ENCODE measurements around the gene TMEM30A. TPM values are rescaled to one million over a fixed set of nuclear protein-coding genes. Genes with fewer than 3 reads are reported as not detected.

The TMEM30A gene
- total RNA-seq, 4 donors from 2014 or later, result 28.9 to 86.2 (median 56.5) TPM

DNA sequence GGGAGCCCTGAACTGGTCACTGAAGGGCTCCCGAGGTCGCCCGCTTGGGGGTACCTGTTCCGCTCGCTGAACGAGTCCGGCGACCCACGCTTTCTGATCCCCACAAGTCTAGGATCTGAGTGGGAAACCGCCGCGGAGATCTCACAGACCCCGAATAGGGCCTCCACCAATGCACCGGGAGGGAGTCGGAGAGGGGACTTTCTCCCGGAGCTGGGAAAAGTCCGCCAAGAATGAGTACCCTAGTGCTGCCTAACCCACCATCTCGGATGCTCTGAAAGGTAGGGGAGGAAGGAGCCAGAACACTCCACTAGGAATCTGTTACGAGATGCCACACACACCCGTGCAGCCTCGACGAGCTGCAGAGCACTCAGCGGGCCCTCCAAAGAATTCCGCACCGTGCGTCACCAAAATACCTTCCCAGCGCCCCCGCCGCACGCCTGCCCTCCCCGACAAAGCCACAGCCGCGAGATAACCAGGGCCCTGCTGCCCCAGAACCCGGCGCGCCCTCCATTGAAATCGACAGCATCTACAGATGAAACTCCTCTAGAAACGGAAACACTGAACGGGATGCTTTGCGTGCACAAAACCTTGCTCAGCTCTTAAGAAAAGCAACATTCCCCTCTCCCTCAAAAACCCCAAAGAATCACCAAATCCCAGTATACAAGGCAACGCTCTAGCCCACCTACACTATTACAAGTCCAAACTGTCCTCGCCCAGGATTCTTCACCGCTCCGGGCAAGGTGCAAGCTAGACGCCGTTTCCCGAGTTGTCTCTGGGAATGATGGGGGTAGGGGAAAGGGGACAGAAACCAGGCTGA lies 79.4 kb downstream of the TMEM30A start:
- Histone ChIP-seq H3K27me3 (peaks cover 84% of the 10 kb centered on the region), H3K9me3 (no peaks in the 10 kb centered on the region), H3K4me1 (peaks cover 4 to 56% (median 17%) of the 10 kb centered on the region in 4 donors), H3K36me3 (no peaks in the 10 kb centered on the region), H3K27ac (peak overlapping the region; percentile 79 to 86 (median 84)), H3K4me3 (peak overlapping the region; percentile 37 to 55 (median 48))
- 0 to 9% methylated on average over 1 to 47 of the region's 47 CpGs for WGBS, 2 donors (ENCODE audit: low coverage in 1 of 2)
- in situ Hi-C loops (cut with MboI; ENCODE audit: low pct_ligation_motif_present in 1 of 4, low pct_unique_long_range_greater_than_20kb in 1 of 4, low sequenced_read_pairs in 3 of 4) (loop anchor here in 3 of 4 donors (25.0 kb wide), 4 partner anchors 793 to 1468 kb away; no protein-coding TSS in a partner anchor), intact Hi-C loops (cut with DNase I; ENCODE audit: low total_unique reads) (loop anchor here (5.0 to 10.0 kb wide), 5 partner anchors 450 to 1468 kb away; no protein-coding TSS in a partner anchor)
- DNase-seq, result peak; percentile 39
- TF ChIP-seq EP300 (IDR thresholded peaks at IDR 0.05; ENCODE audit: low read depth) (no peak), POLR2AphosphoS5 (IDR thresholded peaks at IDR 0.05) (peak in 1 of 3 donors; percentile 19), POLR2A (IDR thresholded peaks at IDR 0.05) (peak; percentile 4)
- TF ChIP-seq, protein P1, sequence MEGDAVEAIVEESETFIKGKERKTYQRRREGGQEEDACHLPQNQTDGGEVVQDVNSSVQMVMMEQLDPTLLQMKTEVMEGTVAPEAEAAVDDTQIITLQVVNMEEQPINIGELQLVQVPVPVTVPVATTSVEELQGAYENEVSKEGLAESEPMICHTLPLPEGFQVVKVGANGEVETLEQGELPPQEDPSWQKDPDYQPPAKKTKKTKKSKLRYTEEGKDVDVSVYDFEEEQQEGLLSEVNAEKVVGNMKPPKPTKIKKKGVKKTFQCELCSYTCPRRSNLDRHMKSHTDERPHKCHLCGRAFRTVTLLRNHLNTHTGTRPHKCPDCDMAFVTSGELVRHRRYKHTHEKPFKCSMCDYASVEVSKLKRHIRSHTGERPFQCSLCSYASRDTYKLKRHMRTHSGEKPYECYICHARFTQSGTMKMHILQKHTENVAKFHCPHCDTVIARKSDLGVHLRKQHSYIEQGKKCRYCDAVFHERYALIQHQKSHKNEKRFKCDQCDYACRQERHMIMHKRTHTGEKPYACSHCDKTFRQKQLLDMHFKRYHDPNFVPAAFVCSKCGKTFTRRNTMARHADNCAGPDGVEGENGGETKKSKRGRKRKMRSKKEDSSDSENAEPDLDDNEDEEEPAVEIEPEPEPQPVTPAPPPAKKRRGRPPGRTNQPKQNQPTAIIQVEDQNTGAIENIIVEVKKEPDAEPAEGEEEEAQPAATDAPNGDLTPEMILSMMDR (IDR thresholded peaks at IDR 0.05), result no peak

DNA sequence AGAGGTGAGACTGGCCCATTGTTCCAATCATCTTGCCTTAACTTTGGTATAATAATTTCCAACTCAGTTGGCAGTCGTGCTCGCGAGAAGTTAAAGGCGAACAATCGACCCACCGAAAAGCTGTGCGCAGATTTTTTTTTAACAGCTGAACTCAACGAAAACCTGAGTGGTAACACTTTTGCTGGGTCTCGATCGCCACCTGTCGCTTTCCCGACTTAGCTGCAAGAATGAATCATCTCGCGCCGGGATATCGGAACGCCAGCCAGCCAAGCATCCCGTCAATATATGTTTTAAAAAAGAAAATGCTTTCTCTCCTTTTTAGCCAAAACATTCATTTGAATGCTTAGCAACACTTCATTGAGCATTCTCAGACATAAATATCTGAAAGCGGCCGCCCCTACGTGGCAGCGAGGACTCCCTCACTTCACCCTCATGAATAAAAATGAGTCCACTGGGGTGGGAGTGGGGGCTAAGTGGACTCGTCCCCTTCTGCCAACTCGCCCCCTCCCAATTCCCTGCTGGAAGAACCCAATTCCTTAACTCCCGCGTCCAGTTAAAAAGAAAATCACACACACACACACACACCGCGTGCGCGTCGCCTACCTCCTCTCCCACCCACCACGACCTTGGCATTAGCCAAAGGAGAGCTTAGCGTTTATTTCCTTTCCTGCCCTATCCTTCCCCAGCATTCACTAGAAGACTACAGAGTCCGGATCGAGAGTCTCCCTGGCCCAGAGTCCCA lies 80.2 kb downstream of the TMEM30A start:
- Histone ChIP-seq H3K36me3 (no peaks in the 10 kb centered on the region), H3K9me3 (no peaks in the 10 kb centered on the region), H3K27me3 (peaks cover 87% of the 10 kb centered on the region), H3K4me3 (peak overlapping the region; percentile 37 to 55 (median 48)), H3K27ac (peak overlapping the region; percentile 79 to 86 (median 84)), H3K4me1 (peaks cover 4 to 57% (median 17%) of the 10 kb centered on the region in 4 donors)
- intact Hi-C loops (cut with DNase I; ENCODE audit: low total_unique reads) (loop anchor here (5.0 to 10.0 kb wide), 3 partner anchors 450 to 1232 kb away; no protein-coding TSS in a partner anchor), in situ Hi-C loops (cut with MboI; ENCODE audit: low pct_ligation_motif_present in 1 of 4, low pct_unique_long_range_greater_than_20kb in 1 of 4, low sequenced_read_pairs in 3 of 4) (loop anchor here in 3 of 4 donors (25.0 kb wide), 4 partner anchors 792 to 1467 kb away; no protein-coding TSS in a partner anchor)
- WGBS, 2 donors (ENCODE audit: low coverage in 1 of 2), result 4 to 8% methylated on average over 16 to 35 of the region's 35 CpGs
- TF ChIP-seq, protein P1 (IDR thresholded peaks at IDR 0.05), result peak; percentile 60 to 73 (median 65)
- TF ChIP-seq POLR2AphosphoS5 (IDR thresholded peaks at IDR 0.05), result no peak
- DNase-seq, result peak; percentile 72

- Histone ChIP-seq H3K27ac (peak overlapping the region; percentile 79 to 86 (median 84)), H3K27me3 (peaks cover 87% of the 10 kb centered on the region), H3K4me1 (peaks cover 4 to 56% (median 14%) of the 10 kb centered on the region in 4 donors), H3K36me3 (no peaks in the 10 kb centered on the region), H3K4me3 (peak overlapping the region; percentile 2 to 55 (median 39)), H3K9me3 (no peaks in the 10 kb centered on the region)
- WGBS, 2 donors (ENCODE audit: low coverage in 1 of 2), result 13 to 25% methylated on average over 4 to 5 of the region's 5 CpGs
- TF ChIP-seq POLR2AphosphoS5 (IDR thresholded peaks at IDR 0.05), result no peak
- TF ChIP-seq, protein P1 (IDR thresholded peaks at IDR 0.05), result no peak
- TF ChIP-seq EP300 (IDR thresholded peaks at IDR 0.05; ENCODE audit: low read depth), result no peak
- no peak for TF ChIP-seq POLR2A (IDR thresholded peaks at IDR 0.05)
- DNase-seq, result no peak
- in situ Hi-C loops (cut with MboI; ENCODE audit: low pct_ligation_motif_present in 1 of 4, low pct_unique_long_range_greater_than_20kb in 1 of 4, low sequenced_read_pairs in 3 of 4) (loop anchor here in 3 of 4 donors (25.0 kb wide), 4 partner anchors 791 to 1466 kb away; no protein-coding TSS in a partner anchor), intact Hi-C loops (cut with DNase I; ENCODE audit: low total_unique reads) (loop anchor here (5.0 to 10.0 kb wide), 3 partner anchors 449 to 1231 kb away; no protein-coding TSS in a partner anchor)
Observed at GRCh38 chr6:75203721-75204120, 80.9 kb downstream of the TMEM30A start.

Other genes with a start within 250 kb of the TMEM30A start
- 10 to 100 TPM; 14.2 to 45.1 (median 32.3) TPM for gene COL12A1, start 78.7 kb downstream of the TMEM30A start, total RNA-seq
- gene COX7A2, start 41.0 kb downstream of the TMEM30A start, total RNA-seq, result 100 to 1,000 TPM; 146 to 469 (median 349) TPM
- gene FILIP1, start 209.0 kb upstream of the TMEM30A start, total RNA-seq, result 10 to 100 TPM in 1 of 4 donors, 1 to 10 TPM in 3; 6.0 to 12.3 (median 7.2) TPM